Memory B cell (primary cell): Measurements from ENCODE around the gene OGDH.

ENCODE experiments used
- ATAC-seq: fragments of 150-1000 bp; cut with Tn5 transposase; 2 replicates; pipeline ENCODE4 v1.10.0; 2021; ENCODE audit warnings: low read depth, mild to moderate bottlenecking, moderate library complexity
- DNase-seq, 2 donors: peaks; one replicate each; pipeline ENCODE4 v3.0.0; 2022; ENCODE audit warnings: low spot score in 2 of 2
- H3K27ac Mint-ChIP-seq: one replicate; pipeline ENCODE4 v1.8.0; 2022; ENCODE audit warnings: mild to moderate bottlenecking, moderate library complexity, mixed read lengths
- H3K27me3 Mint-ChIP-seq: one replicate; pipeline ENCODE4 v1.8.0; 2022; ENCODE audit warnings: mixed read lengths
- H3K36me3 Mint-ChIP-seq: one replicate; pipeline ENCODE4 v1.8.0; 2022; ENCODE audit warnings: mild to moderate bottlenecking, mixed read lengths
- H3K4me1 Mint-ChIP-seq: one replicate; pipeline ENCODE4 v1.8.0; 2022; ENCODE audit warnings: mixed read lengths
- H3K4me3 Mint-ChIP-seq: one replicate; pipeline ENCODE4 v1.8.0; 2022; ENCODE audit warnings: mild to moderate bottlenecking, moderate library complexity, mixed read lengths
- H3K9me3 Mint-ChIP-seq: one replicate; pipeline ENCODE4 v1.8.0; 2022; ENCODE audit warnings: mixed read lengths

The OGDH gene

DNA sequence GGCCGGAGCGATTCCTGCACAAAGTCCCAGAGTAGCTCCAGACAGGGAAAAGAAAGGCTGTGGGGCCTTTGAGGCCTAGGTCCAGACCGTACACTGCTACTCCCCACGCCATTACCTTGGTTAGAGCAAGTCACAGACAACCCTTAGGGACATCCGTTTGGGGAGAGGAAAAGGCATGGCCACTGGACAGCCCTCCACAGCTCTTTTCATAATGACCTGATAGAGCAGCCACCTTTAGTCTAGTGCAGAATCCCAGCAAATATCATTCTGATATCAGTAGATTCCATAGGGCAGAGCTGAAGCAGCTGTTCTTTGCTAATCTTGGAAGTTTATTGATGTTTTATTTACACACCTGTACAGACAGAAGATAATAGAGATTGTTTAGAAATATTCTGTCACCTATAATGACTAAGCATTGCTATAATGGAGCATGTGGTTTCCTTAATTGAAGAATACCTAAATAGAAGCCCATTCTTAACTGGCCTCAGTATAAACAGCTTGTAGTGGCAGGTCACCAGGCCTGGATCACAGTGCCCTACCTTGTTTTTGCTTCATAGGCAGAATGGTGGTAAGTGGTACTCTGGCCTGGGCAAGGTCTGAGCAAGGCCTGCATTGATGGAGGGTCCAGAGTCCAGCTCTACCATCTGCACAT lies 27.9 kb downstream of the OGDH start:
- Mint-ChIP-seq H3K27ac (peak overlapping the region; percentile 99), H3K4me3 (no peak overlapping the region), H3K4me1 (peaks cover 66% of the 10 kb centered on the region), H3K27me3 (no peaks in the 10 kb centered on the region), H3K36me3 (peaks cover 2% of the 10 kb centered on the region), H3K9me3 (no peaks in the 10 kb centered on the region)
- no peak for DNase-seq
- no peak for ATAC-seq

DNA sequence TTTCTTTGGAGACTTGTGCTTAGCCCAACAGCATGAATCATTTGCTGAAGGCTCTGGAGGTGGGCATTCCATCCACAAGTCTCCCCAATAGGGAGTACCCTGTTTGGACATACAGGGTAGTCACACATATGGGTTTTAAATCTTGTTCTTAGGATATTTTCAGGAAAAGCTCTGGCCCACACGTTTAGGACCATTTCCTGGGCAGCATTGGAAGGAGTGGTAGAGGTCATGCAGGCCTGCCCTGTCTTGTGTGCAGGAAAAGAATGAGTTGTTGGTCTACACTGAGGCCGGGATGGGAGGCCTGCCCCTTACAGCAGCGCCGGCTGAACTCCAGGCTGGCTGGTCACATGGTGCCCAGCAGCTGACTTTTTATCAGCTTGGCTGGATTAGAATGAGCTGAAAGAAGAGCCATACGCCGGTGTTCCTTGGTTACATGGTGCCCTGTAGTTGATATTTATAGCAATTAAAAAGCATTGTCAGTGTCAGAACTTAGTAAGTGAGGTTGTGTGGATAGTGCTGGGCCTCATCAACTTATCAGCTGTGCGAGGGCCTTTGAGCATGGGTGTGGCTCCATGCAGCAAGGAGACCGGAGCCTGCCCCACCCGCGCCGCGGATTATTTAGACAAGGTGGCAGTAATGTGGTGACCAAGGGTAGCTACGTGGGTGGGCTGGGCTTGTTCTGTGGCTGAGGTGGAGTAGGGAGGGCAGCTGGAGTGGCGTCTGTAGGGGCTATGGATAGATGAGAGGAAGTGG lies 28.6 kb downstream of the OGDH start:
- H3K36me3 Mint-ChIP-seq, result peaks cover 2% of the 10 kb centered on the region
- no peak overlapping the region for H3K4me3 Mint-ChIP-seq
- DNase-seq, result no peak

DNA sequence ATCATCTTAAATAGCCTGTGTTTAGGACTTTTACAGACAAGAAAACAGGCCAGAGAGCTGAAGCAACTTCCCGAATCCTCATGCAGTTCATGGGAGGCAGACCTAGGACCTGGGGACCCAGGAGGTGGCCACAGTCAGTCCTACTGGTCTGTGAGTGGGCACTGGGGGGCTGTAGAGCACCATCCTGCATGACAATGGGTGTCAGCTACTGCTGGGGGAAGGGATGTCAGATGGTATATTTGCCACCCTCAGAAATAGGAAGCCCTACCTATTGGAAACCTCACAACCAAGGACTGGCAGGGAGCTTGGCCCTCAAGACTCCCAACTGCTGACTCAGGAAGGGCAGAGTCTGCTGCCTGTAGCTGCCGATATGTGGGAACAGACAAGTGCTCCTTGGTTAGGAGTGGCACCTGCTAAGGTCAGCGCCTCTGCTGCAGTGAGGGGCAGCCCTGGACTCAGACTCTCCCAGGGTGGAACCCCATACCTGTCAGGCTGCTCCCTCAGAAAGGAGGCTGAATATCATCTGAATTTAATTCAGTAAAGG lies 29.7 kb downstream of the OGDH start:
- no peaks in the 10 kb centered on the region for H3K9me3 Mint-ChIP-seq
- DNase-seq (no peak), ATAC-seq (no peak)
- H3K27ac Mint-ChIP-seq, result peak overlapping the region; percentile 76
- H3K4me3 Mint-ChIP-seq, result no peak overlapping the region
- H3K4me1 Mint-ChIP-seq, result peaks cover 65% of the 10 kb centered on the region
- no peaks in the 10 kb centered on the region for H3K27me3 Mint-ChIP-seq
- peaks cover 2% of the 10 kb centered on the region for H3K36me3 Mint-ChIP-seq

More for the DNA sequence above, 28.6 kb downstream of the OGDH start:
- peak overlapping the region; percentile 99 for H3K27ac Mint-ChIP-seq
- H3K27me3 Mint-ChIP-seq, result no peaks in the 10 kb centered on the region
- no peak for ATAC-seq
- H3K9me3 Mint-ChIP-seq, result no peaks in the 10 kb centered on the region
- H3K4me1 Mint-ChIP-seq, result peaks cover 66% of the 10 kb centered on the region

DNA sequence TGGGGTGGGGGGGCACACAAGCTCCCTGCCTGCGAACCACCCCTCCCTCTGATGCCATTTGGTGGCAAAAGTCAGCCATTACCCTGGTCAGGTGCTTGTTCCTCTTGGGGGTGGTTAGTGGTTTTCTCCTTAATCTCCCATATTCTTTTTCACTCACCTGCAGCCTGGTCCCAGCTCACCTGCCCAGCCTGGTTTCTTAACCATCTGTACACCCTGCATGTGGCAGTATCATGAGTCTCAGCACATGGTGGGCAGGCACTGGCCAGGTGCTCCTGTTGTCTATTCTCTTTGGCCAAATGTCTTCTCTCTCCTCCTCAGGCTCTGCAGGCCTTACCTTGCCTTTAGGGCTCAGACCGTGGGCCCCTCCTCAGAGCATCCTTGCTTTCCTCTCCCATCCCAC lies 30.5 kb downstream of the OGDH start:
- H3K4me1 Mint-ChIP-seq, result peaks cover 56% of the 10 kb centered on the region
- peaks cover under 1% of the 10 kb centered on the region for H3K36me3 Mint-ChIP-seq
- ATAC-seq (no peak), DNase-seq (no peak)
- H3K27me3 Mint-ChIP-seq, result no peaks in the 10 kb centered on the region
- H3K9me3 Mint-ChIP-seq, result no peaks in the 10 kb centered on the region
- peak overlapping the region; percentile 96 for H3K27ac Mint-ChIP-seq
- H3K4me3 Mint-ChIP-seq, result no peak overlapping the region

DNA sequence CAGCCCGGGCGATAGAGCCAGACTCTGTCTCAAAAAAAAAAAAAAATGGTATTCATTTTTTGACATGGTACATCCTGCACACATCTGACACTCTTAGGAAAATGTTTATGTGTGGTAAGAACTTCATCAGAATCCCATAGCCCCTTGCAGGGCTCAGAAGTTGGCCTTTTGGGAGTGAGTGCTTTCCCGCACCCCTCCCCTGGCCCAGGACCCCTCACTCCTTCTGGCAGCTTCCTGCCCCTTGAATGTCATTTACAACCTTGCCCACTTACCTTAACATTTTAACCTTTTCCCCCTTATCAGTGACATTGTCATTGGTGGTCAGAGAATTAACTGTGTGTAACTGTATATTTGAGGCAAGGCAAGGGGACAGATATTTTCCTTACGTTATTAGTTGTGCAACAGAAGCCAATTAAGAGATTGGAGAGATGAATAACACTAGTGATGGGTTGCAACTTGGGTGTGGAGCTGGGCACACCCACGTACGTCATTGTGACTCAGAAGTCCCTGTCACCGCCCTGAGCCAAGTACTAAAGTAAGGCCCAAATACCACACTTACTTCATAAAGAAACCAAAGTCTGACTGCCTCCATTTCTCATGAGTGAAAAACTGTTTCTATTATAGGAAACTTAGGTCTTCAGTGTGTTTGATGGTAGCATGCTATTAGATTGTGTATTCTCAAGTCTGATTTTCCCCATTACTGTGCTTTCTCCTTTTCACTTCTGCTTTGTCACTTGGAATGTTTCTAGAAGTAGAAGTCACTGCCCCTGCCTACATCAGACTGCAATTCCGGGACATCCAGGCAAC lies 31.6 kb downstream of the OGDH start:
- peaks cover 55% of the 10 kb centered on the region for H3K4me1 Mint-ChIP-seq
- ATAC-seq (peak; percentile 55), DNase-seq (peak in 1 of 2 donors; percentile 32)
- peak overlapping the region; percentile 75 for H3K4me3 Mint-ChIP-seq
- no peaks in the 10 kb centered on the region for H3K36me3 Mint-ChIP-seq
- H3K9me3 Mint-ChIP-seq, result no peaks in the 10 kb centered on the region
- no peaks in the 10 kb centered on the region for H3K27me3 Mint-ChIP-seq
- peak overlapping the region; percentile 96 for H3K27ac Mint-ChIP-seq

DNA sequence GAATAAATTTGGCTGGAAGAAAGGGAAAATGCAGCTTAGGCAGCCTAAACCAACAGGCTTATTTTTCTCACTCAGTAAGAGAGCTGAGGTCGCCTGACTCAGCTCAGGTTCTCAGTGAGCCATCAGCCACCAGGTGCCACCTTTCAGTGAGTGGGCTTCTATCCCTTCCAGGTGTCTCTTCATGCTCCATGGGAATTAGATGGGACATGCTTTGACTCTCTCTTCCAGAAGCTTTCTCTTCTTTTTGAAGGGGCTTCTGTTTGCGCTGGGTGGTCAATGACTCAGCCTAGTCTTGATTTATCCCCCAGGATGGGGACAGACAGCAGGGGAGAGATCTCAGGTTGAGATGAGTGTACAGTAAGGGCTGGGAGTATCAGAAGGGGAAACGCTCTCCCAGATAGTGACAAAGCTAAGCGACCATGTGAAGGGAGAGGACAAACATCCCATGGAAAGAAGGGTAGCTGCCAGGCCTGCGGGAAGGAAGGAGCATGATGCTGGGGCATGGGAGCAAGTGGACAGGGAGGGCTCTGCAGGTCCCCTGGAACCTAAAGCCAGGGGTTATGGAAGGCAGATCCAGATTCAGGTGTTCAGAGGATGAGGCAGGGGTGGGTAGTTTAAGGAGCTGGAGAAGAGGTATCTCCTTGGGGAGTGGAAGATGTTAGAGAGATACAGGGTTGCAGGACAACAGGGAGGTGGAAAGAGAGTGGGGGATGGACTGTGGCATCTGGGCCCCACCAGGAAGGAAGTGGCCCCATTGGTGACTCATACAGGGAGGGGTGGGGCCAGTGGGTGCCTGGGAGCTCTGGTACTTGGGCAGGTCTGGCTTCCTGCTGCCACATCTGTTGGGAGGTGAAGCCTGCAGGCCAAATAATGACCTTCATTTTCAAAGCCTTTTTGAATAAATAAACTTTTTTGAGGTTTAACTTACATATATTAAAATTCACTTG lies 32.5 kb downstream of the OGDH start:
- no peaks in the 10 kb centered on the region for H3K9me3 Mint-ChIP-seq
- peak overlapping the region; percentile 96 for H3K27ac Mint-ChIP-seq
- H3K4me1 Mint-ChIP-seq, result peaks cover 49% of the 10 kb centered on the region
- H3K4me3 Mint-ChIP-seq, result peak overlapping the region; percentile 75
- DNase-seq, result peak; percentile 28 to 66
- no peaks in the 10 kb centered on the region for H3K27me3 Mint-ChIP-seq
- H3K36me3 Mint-ChIP-seq, result no peaks in the 10 kb centered on the region
- peak; percentile 87 for ATAC-seq

DNA sequence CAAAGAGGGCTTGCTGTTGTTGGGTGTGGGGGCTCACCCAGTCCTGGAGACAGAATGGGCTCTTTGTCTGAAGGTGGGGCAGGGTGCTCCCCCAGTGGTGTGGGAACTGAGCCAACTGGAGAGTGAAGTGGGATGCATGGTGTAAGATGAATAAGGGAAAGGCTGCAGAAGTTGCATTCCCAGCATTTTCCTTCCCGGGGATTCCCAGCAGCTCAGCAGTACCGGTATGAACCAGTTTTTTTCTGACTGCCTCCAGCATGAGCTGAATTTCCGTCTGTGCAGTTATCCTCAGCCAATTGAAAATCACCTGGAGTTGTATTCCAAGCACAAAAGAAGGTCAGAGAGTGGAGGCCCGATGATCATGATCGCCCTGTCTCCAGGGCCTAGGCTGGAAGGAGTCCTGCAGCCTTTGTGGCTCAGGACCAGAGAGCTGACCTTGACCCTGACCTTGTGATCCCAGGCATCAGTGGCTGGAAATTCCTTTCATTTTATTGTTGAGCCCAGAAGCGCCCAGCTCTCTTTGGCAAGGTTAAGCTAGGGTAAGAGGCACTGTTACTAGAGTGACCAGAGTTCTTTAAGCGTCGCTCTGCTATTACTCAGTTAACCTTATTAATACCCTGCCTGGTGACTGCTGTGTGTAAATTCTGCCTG lies 33.4 kb downstream of the OGDH start:
- no peak for DNase-seq
- Mint-ChIP-seq H3K4me3 (no peak overlapping the region), H3K9me3 (no peaks in the 10 kb centered on the region), H3K36me3 (no peaks in the 10 kb centered on the region), H3K4me1 (peaks cover 45% of the 10 kb centered on the region), H3K27ac (peak overlapping the region; percentile 96), H3K27me3 (no peaks in the 10 kb centered on the region)
- ATAC-seq, result no peak

DNA sequence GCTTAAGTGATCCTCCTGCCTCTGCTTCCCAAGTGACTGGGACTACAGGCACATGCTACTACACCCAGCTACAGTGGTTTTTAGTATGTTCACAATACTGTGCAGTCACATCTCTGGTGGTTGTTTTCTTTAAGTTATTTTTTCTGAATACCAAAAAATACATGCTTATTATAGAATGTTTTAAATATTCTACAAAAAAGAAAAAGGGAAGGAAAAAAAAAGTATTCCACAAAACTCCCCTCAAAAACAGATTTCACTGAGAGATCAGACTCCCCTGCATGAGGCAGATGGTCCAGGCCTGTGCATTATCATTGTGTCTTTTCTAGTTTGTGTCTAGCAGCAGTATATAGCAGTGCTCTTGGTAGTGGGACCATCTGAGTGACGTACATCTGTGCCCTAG lies 36.8 kb downstream of the OGDH start:
- H3K36me3 Mint-ChIP-seq, result peaks cover 3% of the 10 kb centered on the region
- H3K27me3 Mint-ChIP-seq, result no peaks in the 10 kb centered on the region
- no peak overlapping the region for H3K4me3 Mint-ChIP-seq
- DNase-seq, result no peak
- peaks cover 29% of the 10 kb centered on the region for H3K4me1 Mint-ChIP-seq
- H3K9me3 Mint-ChIP-seq, result no peaks in the 10 kb centered on the region
- ATAC-seq, result no peak
- no peak overlapping the region for H3K27ac Mint-ChIP-seq

DNA sequence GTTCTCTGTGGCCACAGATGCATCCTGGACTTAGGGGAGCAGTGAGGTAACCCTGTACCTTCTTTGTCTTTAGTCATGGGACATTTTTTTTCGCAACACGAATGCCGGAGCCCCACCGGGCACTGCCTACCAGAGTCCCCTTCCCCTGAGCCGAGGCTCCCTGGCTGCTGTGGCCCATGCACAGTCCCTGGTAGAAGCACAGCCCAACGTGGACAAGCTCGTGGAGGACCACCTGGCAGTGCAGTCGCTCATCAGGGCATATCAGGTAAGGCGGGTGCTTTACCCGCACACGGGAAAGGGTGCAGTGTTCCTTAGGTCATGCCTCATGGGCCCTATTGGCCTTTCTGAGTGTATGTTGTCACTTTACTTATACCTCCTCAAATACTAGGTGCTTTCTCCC lies 38.8 kb downstream of the OGDH start:
- ATAC-seq, result no peak
- DNase-seq, result no peak
- Mint-ChIP-seq H3K4me1 (peaks cover 15% of the 10 kb centered on the region), H3K36me3 (peaks cover 5% of the 10 kb centered on the region), H3K9me3 (no peaks in the 10 kb centered on the region), H3K4me3 (no peak overlapping the region), H3K27me3 (no peaks in the 10 kb centered on the region), H3K27ac (peak overlapping the region; percentile 24)

DNA sequence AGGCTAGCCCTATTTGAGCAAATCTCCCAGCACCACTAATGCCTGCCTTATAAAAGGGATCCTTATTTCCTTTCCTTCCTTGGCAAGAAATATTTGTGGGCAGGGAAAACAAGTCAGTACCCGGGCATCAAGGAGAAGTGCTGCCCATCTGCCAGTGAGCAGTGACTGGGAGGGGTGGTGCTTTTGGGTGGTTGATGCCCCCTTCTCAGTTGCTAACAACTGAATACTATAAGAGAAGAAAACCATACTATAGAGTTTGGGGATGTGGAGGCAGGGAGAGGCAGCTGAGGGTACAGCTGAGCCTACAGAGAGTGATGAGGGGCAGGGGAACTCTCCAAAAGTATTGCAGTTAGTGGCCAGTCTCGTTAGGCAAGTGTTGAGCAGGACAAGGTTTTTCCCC lies 39.3 kb downstream of the OGDH start:
- Mint-ChIP-seq H3K4me3 (no peak overlapping the region), H3K4me1 (peaks cover 11% of the 10 kb centered on the region), H3K36me3 (peaks cover 8% of the 10 kb centered on the region), H3K27me3 (no peaks in the 10 kb centered on the region), H3K9me3 (no peaks in the 10 kb centered on the region), H3K27ac (peak overlapping the region; percentile 24)
- DNase-seq (no peak), ATAC-seq (no peak)

DNA sequence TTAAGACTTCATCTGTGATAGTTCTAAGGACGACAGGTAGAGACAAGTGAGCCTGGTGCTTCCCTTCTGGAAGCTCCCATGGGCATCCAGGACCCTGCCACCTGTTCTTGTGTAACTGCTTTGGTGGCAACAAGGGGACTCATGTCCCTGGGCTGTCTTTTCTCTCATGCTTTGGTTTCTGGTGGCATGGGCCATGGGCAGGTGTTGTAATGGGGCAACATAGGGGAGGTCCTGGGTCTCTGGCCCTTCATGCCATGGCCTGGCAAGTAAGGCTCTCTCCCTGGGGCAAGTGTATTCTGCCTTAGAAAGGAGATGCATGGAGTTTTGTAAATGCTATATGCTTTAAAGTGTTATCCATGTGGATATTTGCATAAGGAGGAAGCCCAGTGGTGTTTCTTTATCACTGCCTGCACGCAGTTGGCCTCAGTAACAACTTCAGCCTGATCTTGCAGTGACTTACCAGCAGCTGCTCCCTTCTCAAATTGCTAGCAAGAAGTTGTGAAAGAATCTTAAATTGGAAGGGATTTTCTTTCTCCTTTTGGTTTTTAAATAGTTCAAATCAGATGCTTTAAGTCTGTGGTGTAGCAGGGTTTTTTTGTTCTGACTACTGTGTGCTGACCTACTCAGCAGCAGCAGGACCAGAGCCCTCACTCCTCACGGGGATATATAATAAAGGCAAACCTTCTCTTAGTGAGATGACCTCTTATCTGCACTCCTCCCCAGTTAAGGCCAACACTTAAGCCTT lies 39.9 kb downstream of the OGDH start:
- peak overlapping the region; percentile 24 for H3K27ac Mint-ChIP-seq
- ATAC-seq, result no peak
- no peaks in the 10 kb centered on the region for H3K9me3 Mint-ChIP-seq

DNA sequence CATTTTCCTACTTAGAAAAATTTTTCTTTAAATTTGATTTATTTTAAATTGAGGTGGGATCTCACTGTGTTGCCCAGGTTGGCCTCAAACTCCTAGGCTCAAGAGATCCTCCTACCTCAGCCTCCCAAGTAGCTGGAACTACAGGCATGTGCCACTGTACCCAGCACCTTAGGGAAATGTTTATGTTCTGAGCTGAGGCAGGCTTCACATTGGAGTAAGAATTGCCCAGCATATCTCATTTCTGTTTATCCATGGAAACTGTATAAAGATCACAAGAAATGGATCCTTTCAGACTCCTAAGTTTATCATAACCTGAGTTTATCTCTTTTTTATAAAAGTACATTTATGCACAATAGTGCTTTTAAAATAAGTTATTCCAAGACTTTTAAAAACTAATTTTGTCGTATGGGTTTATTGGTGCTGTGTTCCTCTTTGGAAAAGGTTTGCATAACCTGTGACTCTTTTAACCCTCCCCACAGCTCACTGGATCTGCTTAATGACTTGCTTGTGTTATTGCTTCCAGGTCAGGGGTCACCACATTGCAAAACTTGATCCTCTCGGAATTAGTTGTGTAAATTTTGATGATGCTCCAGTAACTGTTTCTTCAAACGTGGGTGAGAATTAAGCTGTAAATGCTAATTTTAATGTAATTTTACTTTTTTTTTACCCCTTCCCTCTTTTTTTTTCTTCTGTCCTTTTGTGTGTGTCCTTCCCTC lies 40.7 kb downstream of the OGDH start:
- DNase-seq (no peak), ATAC-seq (no peak)
- no peak overlapping the region for H3K4me3 Mint-ChIP-seq
- no peaks in the 10 kb centered on the region for H3K27me3 Mint-ChIP-seq
- peaks cover 11% of the 10 kb centered on the region for H3K4me1 Mint-ChIP-seq
- no peaks in the 10 kb centered on the region for H3K9me3 Mint-ChIP-seq
- peak overlapping the region; percentile 64 for H3K27ac Mint-ChIP-seq
- H3K36me3 Mint-ChIP-seq, result peaks cover 8% of the 10 kb centered on the region

More for the DNA sequence above, 39.9 kb downstream of the OGDH start:
- no peaks in the 10 kb centered on the region for H3K27me3 Mint-ChIP-seq
- peaks cover 11% of the 10 kb centered on the region for H3K4me1 Mint-ChIP-seq
- DNase-seq, result no peak
- H3K4me3 Mint-ChIP-seq, result no peak overlapping the region
- H3K36me3 Mint-ChIP-seq, result peaks cover 8% of the 10 kb centered on the region
